8988T (cell line): ENCODE results near the gene OTOG.

Source experiments
- DNase-seq: peaks from one replicate; pipeline ENCODE4 v3.0.0; 2011

Gene OTOG

GRCh38 chr11:17561526-17561925, 14.5 kb downstream of the OTOG start:
- no peak for DNase-seq

GRCh38 chr11:17563231-17563646, 16.2 kb downstream of the OTOG start:
- DNase-seq: no peak

GRCh38 chr11:17563961-17564686, 17.1 kb downstream of the OTOG start:
- DNase-seq: no peak

- no peak for DNase-seq
These were observed 17.6 kb downstream of the OTOG start for GRCh38 chr11:17564687-17565042.

DNA sequence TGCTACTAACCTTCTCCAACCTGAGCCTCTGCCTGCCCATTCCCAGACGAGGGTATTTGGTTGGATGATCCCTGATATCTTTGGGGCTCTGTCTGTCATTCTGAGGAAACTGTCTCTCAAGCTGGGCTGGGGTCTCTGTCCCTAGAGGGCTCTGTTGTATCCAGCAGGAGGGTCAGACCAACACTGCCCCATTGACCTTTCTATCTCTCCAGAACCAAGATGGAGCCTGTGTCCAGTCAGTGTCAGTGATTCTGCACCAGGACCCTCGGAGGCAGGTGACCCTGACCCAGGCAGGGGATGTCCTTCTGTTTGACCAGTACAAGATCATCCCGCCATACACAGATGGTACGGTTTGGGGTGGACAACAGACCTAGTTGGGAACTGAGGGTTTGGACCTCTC, 21.9 kb downstream of the OTOG start:
- DNase-seq: no peak

DNA sequence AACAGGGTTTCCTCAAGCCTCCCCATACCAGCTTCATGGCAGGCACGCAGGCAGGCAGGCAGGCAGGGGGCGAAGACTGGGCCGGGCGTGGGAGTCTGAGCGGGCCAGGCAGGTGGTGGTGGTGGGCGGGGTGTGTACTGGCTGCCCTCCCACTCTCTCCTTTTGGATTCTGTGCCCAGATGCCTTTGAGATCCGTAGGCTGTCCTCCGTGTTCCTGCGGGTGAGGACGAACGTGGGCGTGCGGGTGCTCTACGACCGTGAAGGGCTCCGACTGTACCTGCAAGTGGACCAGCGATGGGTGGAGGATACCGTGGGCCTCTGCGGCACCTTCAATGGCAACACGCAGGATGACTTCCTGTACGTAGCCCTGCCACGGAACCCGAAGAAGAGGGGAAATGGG, 23.0 kb downstream of the OTOG start:
- DNase-seq: no peak

- no peak for DNase-seq
These were observed 24.6 kb downstream of the OTOG start for GRCh38 chr11:17571431-17572358.

DNA sequence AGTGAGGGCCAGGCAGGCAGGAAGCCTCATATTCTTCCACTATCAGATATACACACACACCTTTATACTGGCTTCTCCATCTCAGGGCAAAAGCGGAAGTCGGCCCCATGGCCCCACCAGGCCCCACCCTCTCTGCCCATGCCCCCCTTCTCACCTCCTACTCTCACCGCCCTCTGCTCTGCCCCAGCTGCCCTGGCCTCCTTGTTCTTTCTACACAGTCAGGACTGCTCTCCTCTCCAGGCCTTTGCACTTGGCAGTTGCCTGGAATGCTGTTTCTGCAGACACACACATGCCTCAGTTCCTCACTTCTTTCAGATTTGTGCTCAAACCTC, 25.3 kb downstream of the OTOG start:
- no peak for DNase-seq

GRCh38 chr11:17572791-17573460, 25.9 kb downstream of the OTOG start:
- DNase-seq: no peak

- no peak for DNase-seq
These were observed 26.5 kb downstream of the OTOG start for GRCh38 chr11:17573526-17573925.

- DNase-seq: no peak
These were observed 27.4 kb downstream of the OTOG start for GRCh38 chr11:17574141-17575091.

DNA sequence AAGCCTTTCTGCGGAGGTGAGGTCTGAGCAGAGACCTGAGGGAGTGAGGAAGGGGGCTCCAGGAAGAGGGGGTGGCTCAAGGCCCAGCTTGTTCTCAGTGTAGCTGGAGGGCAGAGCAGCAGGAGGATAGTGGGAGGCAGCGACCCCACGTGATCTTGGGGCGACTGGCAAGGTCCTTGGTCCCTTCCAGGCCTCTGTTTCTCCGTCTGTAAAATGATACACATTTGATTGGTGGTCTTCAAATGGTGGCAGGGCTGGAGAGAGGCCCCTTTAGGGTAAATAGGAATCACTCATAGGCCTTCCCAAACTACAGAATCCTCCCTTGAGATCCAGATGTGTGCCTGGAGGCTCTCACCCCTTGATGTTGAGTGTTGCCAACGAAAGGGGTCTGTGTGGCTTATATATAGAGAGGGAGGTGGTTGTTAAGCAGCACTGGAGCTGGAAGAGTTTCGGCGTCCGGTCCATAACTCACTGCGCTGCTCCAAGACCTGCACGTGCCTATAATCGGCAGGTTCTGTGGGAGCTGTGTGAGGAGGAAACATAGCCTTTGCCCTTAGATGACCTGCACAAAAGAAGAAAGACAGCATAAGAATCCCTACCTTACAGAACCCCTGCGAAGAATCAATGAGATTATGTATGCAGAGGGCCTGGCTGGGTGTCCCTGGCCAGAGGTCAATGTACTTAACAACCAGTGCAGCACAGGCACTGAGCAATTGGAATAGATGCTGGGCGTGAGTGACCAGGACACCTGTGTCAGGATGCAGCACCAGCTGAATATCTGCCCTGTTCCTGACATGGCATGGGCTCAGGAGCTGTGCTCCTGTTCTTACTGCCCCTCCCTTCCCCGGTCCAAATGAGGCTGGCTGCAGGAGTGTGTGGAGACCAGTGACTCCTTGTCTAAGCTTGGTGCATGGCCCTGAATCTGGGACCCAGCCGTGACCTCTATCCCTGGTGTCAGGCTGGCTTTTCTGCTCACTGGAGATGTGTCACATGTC, 28.7 kb downstream of the OTOG start:
- no peak for DNase-seq

DNA sequence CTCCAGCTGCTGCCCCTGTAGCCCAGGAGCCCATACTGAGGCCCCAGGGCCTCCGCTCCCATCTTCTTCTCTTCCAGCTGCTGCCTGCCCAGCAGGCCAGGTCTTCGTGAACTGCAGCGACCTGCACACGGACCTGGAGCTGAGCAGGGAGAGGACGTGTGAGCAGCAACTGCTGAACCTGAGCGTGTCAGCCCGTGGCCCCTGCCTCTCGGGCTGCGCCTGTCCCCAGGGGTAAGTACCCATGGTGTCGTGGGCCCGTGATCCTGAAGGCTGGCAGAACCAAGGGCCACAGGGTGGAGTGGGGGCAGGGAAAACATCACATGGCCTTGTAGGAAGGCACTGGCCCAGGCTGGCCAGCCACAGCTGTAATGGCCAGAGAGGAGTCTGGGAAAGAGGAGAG, 31.2 kb downstream of the OTOG start:
- no peak for DNase-seq

DNA sequence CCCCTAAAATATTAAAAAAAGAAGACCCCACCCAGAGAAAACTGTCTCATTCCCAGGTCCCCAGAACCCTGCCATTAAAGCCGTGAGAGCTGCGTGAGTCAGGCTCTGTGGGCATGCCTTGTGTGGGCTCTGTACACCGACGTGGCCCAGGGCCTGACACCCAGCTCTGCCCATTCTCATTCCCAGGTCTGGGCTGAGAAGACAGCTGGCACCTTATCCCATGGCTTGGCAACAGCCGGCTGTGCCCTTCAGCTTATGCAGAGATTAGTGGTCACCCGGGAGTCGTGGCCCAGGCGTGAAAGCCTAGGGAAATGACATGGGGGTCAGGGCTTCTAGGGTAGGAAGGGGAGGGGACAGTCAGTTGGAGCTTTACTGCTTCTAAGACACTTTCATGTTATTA, 31.9 kb downstream of the OTOG start:
- no peak for DNase-seq

DNA sequence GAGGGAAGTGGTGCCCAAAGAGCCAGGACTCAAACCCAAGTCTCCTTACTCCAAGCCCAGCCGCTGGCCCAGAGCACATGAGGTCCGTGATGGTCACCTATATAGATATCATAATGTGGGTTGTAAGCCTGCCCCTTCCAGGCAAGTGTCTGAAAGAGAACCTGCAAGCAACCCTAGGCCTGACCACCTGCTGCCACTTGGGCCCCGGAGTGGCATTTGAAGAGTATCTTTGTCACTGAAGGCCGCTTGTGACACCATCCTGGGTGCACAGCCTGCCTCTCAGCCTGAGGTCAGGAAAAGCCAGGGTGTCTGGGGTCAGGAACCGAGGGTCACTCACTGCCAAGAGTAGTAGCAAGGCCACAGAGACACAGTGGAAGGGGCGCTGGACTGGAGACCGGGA, 32.4 kb downstream of the OTOG start:
- DNase-seq: no peak

GRCh38 chr11:17580271-17580670, 33.2 kb downstream of the OTOG start:
- DNase-seq: no peak

GRCh38 chr11:17581036-17581731, 34.1 kb downstream of the OTOG start:
- DNase-seq: no peak

DNA sequence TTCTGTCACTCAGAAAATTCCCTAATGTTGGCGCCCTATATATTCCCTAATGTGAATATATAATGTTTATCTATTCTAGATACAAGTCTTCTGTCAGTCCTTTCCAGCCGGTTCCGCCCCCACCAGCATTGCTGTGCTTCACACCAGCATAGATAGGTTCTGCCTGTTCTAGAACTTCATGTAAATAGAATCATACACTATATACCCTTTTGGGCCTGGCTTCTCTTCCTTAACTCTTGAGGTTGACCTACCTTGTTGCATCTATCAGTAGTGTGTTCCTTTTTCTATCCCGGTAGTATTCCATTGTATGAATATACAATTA, 34.6 kb downstream of the OTOG start:
- DNase-seq: no peak

DNA sequence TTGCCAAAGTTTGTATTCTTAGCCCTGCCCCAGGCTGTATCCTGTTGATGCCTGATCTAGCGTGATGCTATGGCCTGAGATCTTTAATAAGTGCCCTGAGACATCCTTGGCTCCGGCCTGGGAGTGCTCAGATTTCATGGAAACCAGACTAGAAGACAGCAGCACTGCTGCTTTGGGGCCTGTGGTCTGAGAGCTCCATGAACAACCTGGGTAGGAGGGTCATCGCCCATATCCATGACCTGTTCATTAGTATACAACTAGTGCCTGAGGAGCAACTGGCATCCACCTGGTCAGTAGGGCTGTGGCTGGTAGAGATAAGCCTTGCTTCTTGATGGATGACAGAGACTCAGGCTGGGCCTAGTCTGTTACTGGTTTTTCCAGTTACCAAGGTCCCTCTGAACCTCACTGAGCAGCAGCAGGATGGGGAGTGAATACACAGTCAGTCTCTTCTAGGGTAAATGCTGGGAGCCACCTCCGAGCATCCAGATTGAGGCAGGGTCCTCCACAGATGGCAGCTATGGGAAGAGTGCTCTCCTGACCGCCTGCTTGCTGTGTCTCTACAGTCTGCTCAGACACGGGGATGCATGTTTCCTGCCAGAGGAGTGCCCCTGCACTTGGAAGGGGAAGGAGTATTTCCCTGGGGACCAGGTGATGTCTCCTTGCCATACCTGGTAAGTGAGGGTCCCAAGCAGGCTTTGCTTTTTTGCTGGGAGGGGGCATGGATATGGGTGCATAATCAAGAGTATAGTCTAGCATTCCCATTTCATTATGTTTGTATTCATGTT, 39.0 kb downstream of the OTOG start:
- no peak for DNase-seq

DNA sequence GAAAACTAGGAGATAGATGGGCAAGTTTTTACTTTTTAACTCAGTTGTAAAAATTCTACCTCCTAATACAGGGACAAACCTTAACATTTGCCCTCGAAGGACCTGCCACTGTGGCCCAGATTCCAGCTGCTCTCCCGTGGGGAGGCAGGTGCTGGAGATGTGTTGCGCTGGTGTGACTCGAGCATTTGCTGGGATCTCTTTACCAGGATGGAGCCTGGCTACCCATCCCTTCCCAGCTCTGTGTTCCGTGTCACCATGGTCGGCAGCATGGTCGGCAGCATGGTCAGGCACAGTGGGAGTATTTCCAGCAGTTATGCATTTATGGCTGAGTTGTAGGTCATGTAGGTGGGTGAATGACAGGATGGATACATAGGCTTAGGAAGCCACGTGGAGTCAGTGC, 41.1 kb downstream of the OTOG start:
- no peak for DNase-seq
